Thyroid gland (tissue), 4 donors: ENCODE measurements around the gene FMN1. TPM values are rescaled to one million over a fixed set of nuclear protein-coding genes. Genes with fewer than 3 reads are reported as not detected.

Source experiments
- DNase-seq, 2 donors: peaks; one replicate each; pipeline ENCODE4 v3.0.0-alpha.2; 2019
- H3K27ac ChIP-seq, 3 donors: fragments of 200-600 bp; sonication (generic); 1 replicate in 2 of 3; 2 replicates in 1 of 3; pipeline ENCODE4 v1.5.1; 2016 to 2019; ENCODE audit warnings: mild to moderate bottlenecking in 1 of 3, moderate library complexity in 1 of 3
- H3K27me3 ChIP-seq: fragments of 200-600 bp; sonication (generic); one replicate; pipeline ENCODE4 v1.5.1; 2019
- H3K36me3 ChIP-seq, 2 donors: fragments of 200-600 bp; sonication (generic); one replicate each; pipeline ENCODE4 v1.5.1; 2016 to 2019
- H3K4me1 ChIP-seq, 2 donors: fragments of 200-600 bp; sonication (generic); one replicate each; pipeline ENCODE4 v1.5.1; 2017 to 2019
- H3K4me3 ChIP-seq, 3 donors: fragments of 200-600 bp; sonication (generic); replicated peaks in 1 of 3; 1 replicate in 2 of 3; 2 replicates in 1 of 3; pipeline ENCODE4 v1.5.1; 2016; ENCODE audit warnings: mild to moderate bottlenecking in 1 of 3
- H3K9me3 ChIP-seq: fragments of 200-600 bp; sonication (generic); one replicate; pipeline ENCODE4 v1.5.1; 2017
- CTCF ChIP-seq, 6 experiments: fragments of 200-600 bp in 3 of 6; fragments of 450-650 bp in 3 of 6; sonication (generic) in 3 of 6; IDR thresholded peaks; one replicate each; pipeline ENCODE4 v1.5.1; 2016 to 2019; ENCODE audit warnings: antibody characterized with exemption in 6 of 6, mild to moderate bottlenecking in 2 of 6, inconsistent platforms in 1 of 6, moderate library complexity in 1 of 6
- POLR2A ChIP-seq, 2 donors: fragments of 450-650 bp; IDR thresholded peaks; one replicate each; pipeline ENCODE4 v1.6.1; 2017; ENCODE audit warnings: antibody characterized with exemption in 2 of 2, mild to moderate bottlenecking in 2 of 2, moderate library complexity in 1 of 2
- WGBS, 2 donors: methylation state at CpG; one replicate each; pipeline ENCODE4 v1.1.5; 2017; 5-methylcytosine and 5-hydroxymethylcytosine counted together
- intact Hi-C: fragments of 100-400 bp; cut with DNase I; formaldehyde crosslinking; loops from one replicate; pipeline ENCODE4 v1.15.1; 2023
- total RNA-seq, 4 donors: library from RNA; depleted of rRNA; stranded (reverse); fragments of >200 nt; gene quantifications; one replicate each; pipeline ENCODE4 v1.2.3, GENCODE V29; 2016

Gene FMN1
- total RNA-seq, 4 donors from 2014 or later: 13.8 to 28.3 (median 22.5) TPM

DNA sequence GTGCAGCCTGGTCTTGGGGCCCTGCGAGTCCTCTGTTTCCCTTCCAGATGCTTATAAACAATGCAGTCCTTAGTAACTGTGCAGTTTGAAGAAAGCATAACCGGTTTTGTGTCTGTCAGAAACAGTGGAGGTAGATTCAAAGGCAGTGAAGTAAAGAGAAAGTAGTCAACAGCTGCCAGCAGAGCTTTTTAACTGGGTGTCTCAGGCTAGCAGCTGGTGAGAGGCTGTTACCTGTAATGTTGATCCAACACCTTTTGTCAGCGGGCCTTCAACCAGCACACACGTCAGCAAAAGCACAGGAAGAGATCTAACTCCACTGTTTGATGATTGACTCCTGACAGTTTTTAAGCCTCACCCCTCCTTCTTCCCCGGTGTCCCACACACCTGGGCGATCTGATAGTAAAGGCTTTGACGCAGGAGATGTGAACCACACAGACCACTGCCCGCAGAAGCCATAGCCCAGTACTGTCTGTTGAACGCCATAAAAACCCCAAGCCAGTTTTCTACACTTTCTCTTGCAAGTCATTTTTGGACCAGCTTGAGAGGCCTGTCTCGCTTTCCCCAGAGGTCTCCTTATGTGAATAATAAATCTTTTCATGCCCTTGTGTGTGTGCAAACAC, 178.0 kb downstream of the FMN1 start:
- 62 to 68% methylated on average over 10 of the region's 10 CpGs for WGBS, 2 donors
- H3K27ac ChIP-seq: peak overlapping the region; percentile 56 to 74 (median 62)
- H3K27me3 ChIP-seq: no peaks in the 10 kb centered on the region
- no peaks in the 10 kb centered on the region for H3K9me3 ChIP-seq
- peaks cover 8 to 10% of the 10 kb centered on the region in 2 donors for H3K4me1 ChIP-seq
- H3K36me3 ChIP-seq: no peaks in the 10 kb centered on the region
- intact Hi-C loops: no loop called here
- no peak overlapping the region for H3K4me3 ChIP-seq
- TF ChIP-seq POLR2A (IDR thresholded peaks at IDR 0.05): no peak
- no peak for TF ChIP-seq CTCF (IDR thresholded peaks at IDR 0.05)
- DNase-seq: peak; percentile 68 to 80

DNA sequence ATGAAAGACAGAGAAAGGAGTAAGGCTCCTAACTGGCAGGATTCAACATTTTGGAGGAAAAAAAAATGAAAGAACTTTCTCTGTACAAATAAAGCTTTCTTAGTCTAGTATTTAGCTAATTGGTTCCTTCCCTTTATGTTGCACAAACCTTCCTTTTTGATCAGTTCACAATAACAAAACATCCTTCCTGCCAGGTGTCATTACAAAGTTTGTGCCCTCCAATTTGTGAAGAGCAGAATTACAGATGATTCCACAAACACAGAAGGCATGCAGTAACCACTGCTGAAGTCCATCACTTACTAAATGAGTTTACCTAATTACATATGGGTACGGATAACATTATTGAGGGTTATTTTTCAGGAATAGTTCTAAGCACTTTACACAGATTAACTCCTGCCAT, 179.9 kb downstream of the FMN1 start:
- DNase-seq: no peak
- H3K4me3 ChIP-seq: no peak overlapping the region
- no peaks in the 10 kb centered on the region for H3K36me3 ChIP-seq
- 84 to 90% methylated on average over 1 of the region's 1 CpG for WGBS, 2 donors
- no peak overlapping the region for H3K27ac ChIP-seq
- TF ChIP-seq POLR2A (IDR thresholded peaks at IDR 0.05) (no peak), CTCF (IDR thresholded peaks at IDR 0.05) (no peak)
- intact Hi-C loops: no loop called here
- H3K27me3 ChIP-seq: no peaks in the 10 kb centered on the region
- H3K9me3 ChIP-seq: no peaks in the 10 kb centered on the region
- H3K4me1 ChIP-seq: peaks cover 8 to 10% of the 10 kb centered on the region in 2 donors

DNA sequence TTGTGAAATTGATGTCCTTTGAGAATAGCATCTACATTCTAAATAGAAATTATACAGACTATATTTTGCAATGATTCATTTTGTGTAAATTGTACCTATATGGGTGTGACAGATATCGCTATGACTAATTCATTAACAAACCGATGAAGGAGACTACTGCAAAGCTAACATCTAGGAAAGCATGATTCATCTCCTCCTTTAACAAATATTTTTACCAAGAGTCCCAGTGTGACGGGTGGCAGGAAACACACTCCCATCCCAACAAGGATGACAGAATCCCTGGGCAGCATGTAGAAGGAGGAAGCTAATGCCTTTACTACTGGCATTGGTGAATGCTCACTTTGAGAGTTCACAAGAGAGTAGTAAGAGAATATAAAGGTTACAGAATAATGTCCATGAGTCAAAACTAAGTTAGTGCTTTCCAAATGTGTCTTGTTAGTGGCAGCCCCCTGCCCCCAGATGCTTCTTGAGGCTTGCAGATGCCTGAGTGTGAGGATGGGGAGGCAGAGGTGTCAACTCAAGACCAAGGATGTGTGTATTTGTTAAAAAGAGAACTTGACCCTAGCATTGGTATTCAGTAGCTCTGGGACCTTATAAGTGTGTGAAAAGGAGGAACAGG, 180.6 kb downstream of the FMN1 start:
- intact Hi-C loops: no loop called here
- Histone ChIP-seq H3K27ac (no peak overlapping the region), H3K4me1 (peaks cover 8 to 10% of the 10 kb centered on the region in 2 donors), H3K4me3 (no peak overlapping the region), H3K36me3 (no peaks in the 10 kb centered on the region), H3K27me3 (no peaks in the 10 kb centered on the region), H3K9me3 (no peaks in the 10 kb centered on the region)
- TF ChIP-seq POLR2A (IDR thresholded peaks at IDR 0.05) (no peak), CTCF (IDR thresholded peaks at IDR 0.05) (no peak)
- WGBS, 2 donors: 71 to 80% methylated on average over 3 of the region's 3 CpGs
- DNase-seq: no peak

- intact Hi-C loops: no loop called here
- 90 to 95% methylated on average over 3 of the region's 3 CpGs for WGBS, 2 donors
- no peak for DNase-seq
- no peak overlapping the region for H3K4me3 ChIP-seq
- H3K27ac ChIP-seq: no peak overlapping the region
- TF ChIP-seq POLR2A (IDR thresholded peaks at IDR 0.05): no peak
- TF ChIP-seq CTCF (IDR thresholded peaks at IDR 0.05): no peak
- no peaks in the 10 kb centered on the region for H3K27me3 ChIP-seq
- no peaks in the 10 kb centered on the region for H3K36me3 ChIP-seq
- H3K4me1 ChIP-seq: peaks cover 23% of the 10 kb centered on the region in 2 donors
- H3K9me3 ChIP-seq: no peaks in the 10 kb centered on the region
Observed at GRCh38 chr15:33011976-33012375, 182.5 kb downstream of the FMN1 start.

GRCh38 chr15:33009603-33010002, 184.9 kb downstream of the FMN1 start:
- 94 to 95% methylated on average over 4 of the region's 4 CpGs for WGBS, 2 donors
- Histone ChIP-seq H3K4me3 (no peak overlapping the region), H3K27me3 (no peaks in the 10 kb centered on the region), H3K27ac (no peak overlapping the region), H3K4me1 (peaks cover 12 to 14% of the 10 kb centered on the region in 2 donors), H3K9me3 (no peaks in the 10 kb centered on the region), H3K36me3 (no peaks in the 10 kb centered on the region)
- DNase-seq: no peak
- intact Hi-C loops: no loop called here
- TF ChIP-seq CTCF (IDR thresholded peaks at IDR 0.05): no peak
- no peak for TF ChIP-seq POLR2A (IDR thresholded peaks at IDR 0.05)
